GM23338 (cell line): ENCODE measurements around the gene SEPHS1. TPM values are rescaled to one million over a fixed set of nuclear protein-coding genes. Genes with fewer than 3 reads are reported as not detected.
A peak's percentile ranks its signal among the peaks of the same experiment; 100 is the strongest.

ENCODE experiments used
- ATAC-seq: fragments of 200-7000 bp; cut with Tn5 transposase; 3 replicates; pipeline ENCODE4 v1.9.1; 2020
- DNase-seq: peaks from one replicate; pipeline ENCODE4 v3.0.0-alpha.2; 2015; ENCODE audit warnings: low spot score
- H2AFZ ChIP-seq: fragments of 200-600 bp; sonication (generic); 2 replicates; pipeline ENCODE4 v1.8.0; 2016; ENCODE audit warnings: antibody characterized with exemption, mild to moderate bottlenecking, moderate library complexity
- H3F3A ChIP-seq: fragments of 200-600 bp; sonication (generic); replicated peaks from 2 replicates; pipeline ENCODE4 v1.8.0; 2017; ENCODE audit warnings: antibody characterized with exemption, mixed run types, low read depth
- H3K27ac ChIP-seq: fragments of 200-600 bp; sonication (generic); 2 replicates; pipeline ENCODE4 v1.6.1; 2016; ENCODE audit warnings: low read depth
- H3K27me3 ChIP-seq: fragments of 200-600 bp; sonication (generic); 2 replicates; pipeline ENCODE4 v1.8.0; 2016; ENCODE audit warnings: mild to moderate bottlenecking, mixed run types, moderate library complexity; ENCODE audit not compliant: insufficient read depth
- H3K36me3 ChIP-seq: fragments of 200-600 bp; sonication (generic); 2 replicates; pipeline ENCODE4 v1.8.0; 2016; ENCODE audit warnings: mild to moderate bottlenecking; ENCODE audit not compliant: insufficient read depth
- H3K4me1 ChIP-seq: fragments of 200-600 bp; sonication (generic); 2 replicates; pipeline ENCODE4 v1.8.0; 2016; ENCODE audit warnings: mild to moderate bottlenecking, moderate library complexity; ENCODE audit not compliant: insufficient read depth
- H3K4me2 ChIP-seq: fragments of 200-600 bp; sonication (generic); 2 replicates; pipeline ENCODE4 v1.7.1; 2017; ENCODE audit warnings: mixed run types
- H3K4me3 ChIP-seq: fragments of 200-600 bp; sonication (generic); 2 replicates; pipeline ENCODE4 v1.6.1; 2016; ENCODE audit warnings: mixed run types
- H3K79me2 ChIP-seq: fragments of 200-600 bp; sonication (generic); replicated peaks from 2 replicates; pipeline ENCODE4 v1.8.0; 2017; ENCODE audit warnings: mild to moderate bottlenecking; ENCODE audit not compliant: insufficient read depth
- H3K9me2 ChIP-seq: fragments of 200-600 bp; sonication (generic); 2 replicates; pipeline ENCODE4 v1.8.0; 2017; ENCODE audit not compliant: insufficient read depth
- H4K20me1 ChIP-seq: fragments of 200-600 bp; sonication (generic); replicated peaks from 2 replicates; pipeline ENCODE4 v1.8.0; 2017; ENCODE audit warnings: mild to moderate bottlenecking; ENCODE audit not compliant: insufficient read depth
- H3K27ac Mint-ChIP-seq: 2 replicates; pipeline ENCODE4 v1.8.0; 2020; ENCODE audit warnings: inconsistent platforms, mild to moderate bottlenecking, moderate library complexity, mixed read lengths
- H3K27me3 Mint-ChIP-seq: 3 replicates; pipeline ENCODE4 v1.8.0; 2022; ENCODE audit warnings: low read depth, mild to moderate bottlenecking, moderate library complexity, mixed read lengths, inconsistent platforms; ENCODE audit not compliant: insufficient read depth, poor library complexity
- H3K36me3 Mint-ChIP-seq: 3 replicates; pipeline ENCODE4 v1.8.0; 2021; ENCODE audit warnings: low read depth, mild to moderate bottlenecking, inconsistent platforms, moderate library complexity, mixed read lengths
- H3K4me1 Mint-ChIP-seq: 3 replicates; pipeline ENCODE4 v1.8.0; 2020; ENCODE audit warnings: mild to moderate bottlenecking, inconsistent platforms, mixed read lengths
- H3K4me3 Mint-ChIP-seq: 3 replicates; pipeline ENCODE4 v1.8.0; 2021; ENCODE audit warnings: moderate library complexity, mild to moderate bottlenecking, inconsistent platforms, mixed read lengths
- H3K9me3 Mint-ChIP-seq: 3 replicates; pipeline ENCODE4 v1.8.0; 2020; ENCODE audit warnings: moderate library complexity, mild to moderate bottlenecking, inconsistent platforms, mixed read lengths
- CREB1 ChIP-seq: fragments of 250-450 bp; sonication (Bioruptor Pico); IDR thresholded peaks from 2 replicates; pipeline ENCODE4 v1.5.0; 2020; ENCODE audit warnings: low read depth, mild to moderate bottlenecking, moderate library complexity
- EZH2 ChIP-seq: fragments of 200-600 bp; sonication (generic); IDR thresholded peaks from one replicate; pipeline ENCODE4 v1.8.0; 2017; ENCODE audit warnings: antibody characterized with exemption, mild to moderate bottlenecking, low read depth; ENCODE audit not compliant: unreplicated experiment
- NANOG ChIP-seq: IDR thresholded peaks from 2 replicates; pipeline ENCODE4 v1.6.1; 2016; ENCODE audit warnings: antibody characterized with exemption, borderline replicate concordance
- REST ChIP-seq: IDR thresholded peaks from one replicate; pipeline ENCODE4 v1.6.1; 2018; ENCODE audit warnings: antibody characterized with exemption; ENCODE audit not compliant: unreplicated experiment
- ZNF462 ChIP-seq: fragments of 250-450 bp; sonication (Bioruptor Pico); IDR thresholded peaks from 2 replicates; pipeline ENCODE4 v1.5.0; 2020; ENCODE audit warnings: mild to moderate bottlenecking, moderate library complexity
- polyA plus RNA-seq: library from polyadenylated mRNA; unstranded; fragments of >200 nt; fragmentation: Nextera tagmentation; extraction: Ambion mirVana; gene quantifications from 2 replicates; pipeline ENCODE4 v1.2.1, GENCODE V29; 2016
- total RNA-seq: library from RNA; depleted of rRNA; stranded (reverse); fragments of >200 nt; shearing (Covaris generic); gene quantifications from 2 replicates; pipeline ENCODE4 v1.2.3, GENCODE V29; 2014

Gene SEPHS1
- total and polyA plus RNA-seq, 2 experiments from 2014 or later, result 260 to 609 TPM

GRCh38 chr10:13388478-13389230, 40.6 kb upstream of the SEPHS1 start:
- Mint-ChIP-seq H3K4me1 (peaks cover 21% of the 10 kb centered on the region), H3K27me3 (peaks cover 13% of the 10 kb centered on the region), H3K4me3 (no peak overlapping the region), H3K9me3 (no peaks in the 10 kb centered on the region; the same call in 2 of the 3 replicates), H3K27ac (no peak overlapping the region), H3K36me3 (no peaks in the 10 kb centered on the region)
- H3K27ac ChIP-seq, result no peak overlapping the region
- 0 out of 2 replicates have a peak overlapping the region, but pooled peaks have one; percentile 47 for H2AFZ ChIP-seq
- DNase-seq (no peak), ATAC-seq (no peak)
- H3K9me2 ChIP-seq, result no peaks in the 10 kb centered on the region
- no peaks in the 10 kb centered on the region for H3K79me2 ChIP-seq
- no peaks in the 10 kb centered on the region for H4K20me1 ChIP-seq
- H3K4me2 ChIP-seq, result no peak overlapping the region
- H3K4me1 ChIP-seq, result peaks cover 27% of the 10 kb centered on the region
- H3K36me3 ChIP-seq, result no peaks in the 10 kb centered on the region
- 0 out of 2 replicates have a peak, but pooled peaks cover 4% of the 10 kb centered on the region for H3K27me3 ChIP-seq
- no peak overlapping the region for H3K4me3 ChIP-seq
- TF ChIP-seq EZH2, result no peak
- TF ChIP-seq NANOG, result no peak
- TF ChIP-seq CREB1 (CRISPR knock-in tag), result no peak
- TF ChIP-seq REST, result no peak
- TF ChIP-seq ZNF462 (CRISPR knock-in tag), result no peak
- 0 out of 2 replicates have a peak, but pooled peaks cover 4% of the 10 kb centered on the region for H3F3A ChIP-seq
